CD4-positive, alpha-beta T cell treated with Interferon gamma for 1 hour (primary cell): ENCODE measurements around the gene HUWE1.

Source experiments
- DNase-seq: peaks from one replicate; pipeline ENCODE4 v3.0.0-alpha.2; 2020

Gene HUWE1

GRCh38 chrX:53486285-53486684, 200.2 kb downstream of the HUWE1 start:
- DNase-seq = no peak

- DNase-seq = no peak
Measured at GRCh38 chrX:53483838-53484405, 202.6 kb downstream of the HUWE1 start.

- DNase-seq = no peak
Measured at GRCh38 chrX:53483416-53483815, 203.1 kb downstream of the HUWE1 start.
